Left forelimb (tissue), 1 donor: Measurements from ENCODE around the gene SYNE2.
"Not testable (repeated sequence)": the region's sequence is repeated elsewhere in the genome, so short reads cannot be mapped to it uniquely, and the experiment has no call there.

Experiments
- DNase-seq: peaks from one replicate; pipeline ENCODE4 v3.0.0-alpha.2; 2018; ENCODE audit warnings: low spot score

SYNE2 gene

GRCh38 chr14:64190974-64191502 lies 338.2 kb downstream of the SYNE2 start:
- DNase-seq = no peak

- no peak for DNase-seq
Observed at GRCh38 chr14:64191756-64192155, 339.0 kb downstream of the SYNE2 start.

GRCh38 chr14:64193821-64194220 lies 341.0 kb downstream of the SYNE2 start:
- no peak for DNase-seq

- no peak for DNase-seq
Observed at GRCh38 chr14:64194404-64194803, 341.6 kb downstream of the SYNE2 start.

GRCh38 chr14:64195199-64195598 lies 342.4 kb downstream of the SYNE2 start:
- no peak for DNase-seq

GRCh38 chr14:64196056-64196455 lies 343.3 kb downstream of the SYNE2 start:
- no peak for DNase-seq

- no peak for DNase-seq
Observed at GRCh38 chr14:64196814-64197411, 344.1 kb downstream of the SYNE2 start.

GRCh38 chr14:64197996-64198395 lies 345.2 kb downstream of the SYNE2 start:
- no peak for DNase-seq

GRCh38 chr14:64198486-64198885 lies 345.7 kb downstream of the SYNE2 start:
- DNase-seq = no peak

GRCh38 chr14:64200170-64200569 lies 347.4 kb downstream of the SYNE2 start:
- no peak for DNase-seq

- no peak for DNase-seq
Observed at GRCh38 chr14:64201296-64201695, 348.5 kb downstream of the SYNE2 start.

- no peak for DNase-seq
Observed at GRCh38 chr14:64201921-64202545, 349.2 kb downstream of the SYNE2 start.

- DNase-seq = no peak
Observed at GRCh38 chr14:64202716-64203115, 349.9 kb downstream of the SYNE2 start.

- DNase-seq = no peak
Observed at GRCh38 chr14:64203366-64204006, 350.7 kb downstream of the SYNE2 start.

- DNase-seq = no peak
Observed at GRCh38 chr14:64208261-64208660, 355.5 kb downstream of the SYNE2 start.

- no peak for DNase-seq
Observed at GRCh38 chr14:64208981-64209380, 356.2 kb downstream of the SYNE2 start.

GRCh38 chr14:64209444-64210131 lies 356.8 kb downstream of the SYNE2 start:
- no peak for DNase-seq

- no peak for DNase-seq
Observed at GRCh38 chr14:64210216-64210615, 357.4 kb downstream of the SYNE2 start.

- DNase-seq = not testable (repeated sequence)
Observed at GRCh38 chr14:64210912-64211311, 358.1 kb downstream of the SYNE2 start.

GRCh38 chr14:64212666-64213065 lies 359.9 kb downstream of the SYNE2 start:
- DNase-seq = no peak

GRCh38 chr14:64213086-64213485 lies 360.3 kb downstream of the SYNE2 start:
- DNase-seq = no peak

- DNase-seq = no peak
Observed at GRCh38 chr14:64213853-64214570, 361.2 kb downstream of the SYNE2 start.
